Activated CD4-positive, alpha-beta T cell treated with anti-CD3 and anti-CD28 coated beads, Interleukin-10, Interleukin-2, amounts not matched to agents 100 ng/mL and 50 ng/mL, durations not matched to agents 16 hours and 8 hours (primary cell): ENCODE data around the gene GGA1.
"Not testable (repeated sequence)": the region's sequence is repeated elsewhere in the genome, so short reads cannot be mapped to it uniquely, and the experiment has no call there.

ENCODE experiments used
- DNase-seq: peaks from one replicate; pipeline ENCODE4 v3.0.0-alpha.2; 2020

GGA1 gene

DNA sequence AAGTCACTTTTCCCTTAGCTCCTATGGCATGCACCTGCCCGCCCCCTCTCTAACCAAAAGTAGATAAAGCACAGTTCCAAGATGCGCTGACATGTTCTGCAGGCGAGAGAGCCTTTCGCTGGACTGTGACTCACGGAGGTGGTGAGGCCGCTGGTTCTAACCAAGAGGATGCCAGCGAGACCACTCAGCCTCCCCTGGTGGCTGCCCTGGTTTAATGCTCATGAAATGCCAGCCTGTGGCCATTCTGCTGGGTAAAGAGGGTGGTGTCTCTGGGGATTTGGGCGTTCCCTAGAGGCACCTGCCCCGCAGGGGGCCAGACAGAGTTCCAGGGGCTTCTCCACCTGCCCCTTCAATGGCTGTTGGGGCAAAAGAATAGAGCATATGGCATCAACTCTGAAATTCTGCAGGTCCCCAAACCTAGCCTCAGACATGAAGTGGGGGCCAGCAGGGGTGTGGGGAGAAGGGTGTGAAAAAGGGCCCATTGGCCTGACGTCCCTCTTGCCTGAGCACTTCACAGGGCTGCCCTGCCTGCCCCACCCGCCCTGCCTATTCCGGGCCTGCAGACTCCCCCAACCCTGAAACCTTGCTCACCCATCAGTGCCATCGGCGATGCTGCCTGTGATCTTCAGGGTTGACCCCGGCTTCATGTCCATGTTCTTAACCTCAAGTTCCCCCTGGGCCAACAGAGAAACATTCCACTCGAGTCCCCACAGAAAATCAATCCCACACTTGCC, 37.2 kb upstream of the GGA1 start:
- DNase-seq, result no peak

GRCh38 chr22:37571992-37572373, 36.7 kb upstream of the GGA1 start:
- no peak for DNase-seq

DNA sequence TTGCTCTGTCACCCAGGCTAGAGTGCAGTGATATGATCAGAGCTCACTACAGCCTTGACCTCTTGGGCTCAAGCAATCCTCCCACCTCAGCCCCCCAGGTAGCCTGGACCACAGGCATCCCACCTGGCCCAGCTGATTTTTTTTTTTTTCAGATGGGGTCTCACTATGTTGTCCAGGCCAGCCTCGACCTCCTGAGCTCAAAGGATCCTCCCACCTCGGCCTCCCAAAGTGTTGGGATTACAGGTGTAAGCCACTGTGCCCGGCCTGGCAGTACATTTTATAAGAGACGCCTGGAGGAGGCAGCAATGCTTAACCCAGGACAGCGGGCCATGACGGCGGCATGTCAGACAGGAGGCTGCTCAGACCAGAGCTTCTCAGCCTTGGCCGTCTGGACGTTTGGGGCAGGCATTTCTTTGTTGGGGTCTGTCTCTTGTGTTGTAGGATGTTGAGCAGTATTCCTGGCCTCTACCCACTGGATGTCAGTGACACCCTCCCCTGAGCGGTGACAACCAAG, 33.1 kb upstream of the GGA1 start:
- no peak for DNase-seq

DNA sequence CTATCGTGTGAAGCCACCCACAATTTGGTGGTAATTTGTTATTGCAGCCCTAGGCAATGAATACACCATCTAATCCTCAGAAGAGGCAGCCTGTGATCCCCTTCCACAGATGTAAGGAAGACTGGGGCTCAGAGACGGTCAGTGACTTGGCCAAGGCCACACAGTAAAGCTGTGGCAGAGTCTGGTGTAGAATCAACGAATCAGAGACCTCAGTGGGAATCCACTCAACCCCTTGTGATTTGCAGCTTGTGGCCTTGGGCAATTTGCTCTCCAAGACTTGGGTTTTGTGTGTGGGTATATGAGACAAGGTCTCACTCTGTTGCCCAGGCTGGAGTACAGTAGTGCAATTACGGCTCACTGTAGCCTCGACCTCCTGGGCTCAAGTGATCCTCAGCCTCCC, 30.6 kb upstream of the GGA1 start:
- DNase-seq, result no peak

- no peak for DNase-seq
Observed at GRCh38 chr22:37581504-37581903, 27.1 kb upstream of the GGA1 start.

DNA sequence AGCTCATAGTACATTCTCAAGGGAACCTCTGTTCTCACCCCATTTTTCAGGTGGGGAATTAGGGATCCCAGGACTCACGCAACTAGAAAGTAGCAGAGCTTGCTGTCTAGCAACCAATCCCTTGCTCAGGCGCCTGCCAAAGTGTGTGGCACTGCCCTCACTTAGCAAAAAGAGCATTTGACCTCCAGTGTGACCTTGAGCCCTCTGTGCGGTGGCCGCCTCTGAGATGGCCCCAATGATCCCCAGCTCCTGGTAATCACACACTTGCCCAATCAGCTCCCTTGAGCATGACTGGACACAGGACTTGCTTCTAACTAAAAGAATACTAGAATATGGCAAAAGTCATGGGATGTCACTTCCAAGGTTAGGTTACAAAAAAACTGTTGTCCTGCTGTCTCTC, 26.1 kb upstream of the GGA1 start:
- no peak for DNase-seq

DNA sequence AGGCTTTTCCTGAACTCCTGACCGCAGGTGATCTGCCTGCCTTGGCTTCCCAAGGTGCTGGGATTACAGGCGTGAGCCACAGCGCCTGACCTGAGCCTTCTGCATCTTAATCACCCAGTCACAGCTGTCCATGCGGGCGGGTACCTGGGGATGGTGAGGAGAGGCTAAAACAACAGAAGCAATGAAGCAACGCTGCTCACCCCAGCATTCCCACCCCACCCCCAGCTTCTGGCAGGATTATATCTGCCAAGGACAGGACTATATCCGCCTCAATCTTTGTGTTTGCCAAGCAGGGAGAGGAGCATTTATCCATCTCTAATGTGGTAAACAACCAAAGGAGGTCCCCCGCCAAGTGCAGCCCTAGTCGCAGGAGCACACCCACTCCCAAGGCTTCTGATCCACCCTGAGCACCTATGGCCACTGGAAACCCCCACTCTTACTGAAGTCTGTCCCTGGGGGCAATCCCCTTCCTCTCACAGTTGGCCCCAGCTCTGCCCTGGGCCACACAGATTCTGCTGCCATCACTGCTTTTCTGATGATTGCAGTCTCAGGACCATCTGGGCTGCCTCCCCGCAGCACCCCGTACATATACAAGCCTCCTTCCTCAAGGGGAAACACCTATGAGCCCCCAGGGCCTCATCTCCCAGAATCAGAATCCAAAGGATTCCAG, 20.0 kb upstream of the GGA1 start:
- no peak for DNase-seq

GRCh38 chr22:37589636-37590035, 19.0 kb upstream of the GGA1 start:
- no peak for DNase-seq

DNA sequence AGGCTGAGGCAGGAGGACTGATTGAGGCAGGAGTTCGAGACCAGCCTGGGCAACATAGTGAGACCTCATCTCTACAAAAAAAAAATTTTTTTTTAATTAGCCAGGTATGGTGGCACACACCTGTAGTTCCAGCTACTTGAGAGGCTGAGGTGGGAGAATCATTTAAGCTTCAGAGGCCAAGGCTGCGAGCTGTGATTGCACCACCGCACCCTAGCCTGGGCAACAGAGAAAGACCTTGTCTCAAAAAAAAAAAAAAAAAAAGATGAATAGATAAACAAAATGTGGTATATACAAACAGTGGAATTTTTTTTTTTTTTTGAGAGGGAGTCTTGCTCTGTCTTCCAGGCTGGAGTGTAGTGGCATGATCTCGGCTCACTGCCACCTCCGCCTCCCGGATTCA, 17.6 kb upstream of the GGA1 start:
- DNase-seq, result not testable (repeated sequence)

- DNase-seq, result no peak
Observed at GRCh38 chr22:37591823-37592404, 16.7 kb upstream of the GGA1 start.

- no peak for DNase-seq
Observed at GRCh38 chr22:37594237-37594636, 14.4 kb upstream of the GGA1 start.

GRCh38 chr22:37599153-37599552, 9.5 kb upstream of the GGA1 start:
- DNase-seq, result no peak

- DNase-seq, result no peak
Observed at GRCh38 chr22:37601203-37601539, 7.5 kb upstream of the GGA1 start.

GRCh38 chr22:37601540-37602442, 6.8 kb upstream of the GGA1 start:
- DNase-seq, result no peak

DNA sequence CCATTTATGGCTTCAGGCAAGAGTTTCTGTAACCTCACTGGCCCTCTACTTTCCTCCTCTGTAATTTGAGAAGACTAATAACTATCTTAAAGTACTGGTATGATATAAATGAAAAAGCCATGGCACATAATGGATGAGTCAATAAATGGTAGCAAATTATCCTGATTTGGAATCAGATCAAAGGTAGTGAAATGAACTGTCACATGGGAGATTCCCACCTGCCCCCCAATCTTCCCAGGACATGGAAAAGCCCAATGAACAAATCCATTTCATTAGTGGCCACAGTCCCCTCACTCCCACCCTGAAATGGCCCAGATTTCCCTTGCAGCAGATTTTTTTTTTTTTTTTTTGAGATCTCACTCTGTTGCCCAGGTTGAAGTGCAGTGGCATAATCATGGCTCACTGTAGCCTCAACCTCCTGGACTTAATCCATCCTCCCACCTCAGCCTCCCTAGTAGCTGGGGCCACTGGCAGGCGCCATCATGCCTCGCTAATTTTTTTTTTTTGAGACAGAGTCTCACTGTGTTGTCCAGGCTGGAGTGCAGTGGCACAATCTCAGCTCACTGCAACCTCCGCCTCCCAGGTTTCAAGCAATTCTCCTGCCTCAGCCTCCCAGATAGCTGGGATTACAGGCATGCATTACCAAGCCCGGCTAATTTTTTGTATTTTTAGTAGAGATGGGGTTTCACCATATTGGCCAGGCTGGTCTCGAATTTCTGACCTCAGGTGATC, 5.9 kb upstream of the GGA1 start:
- not testable (repeated sequence) for DNase-seq

DNA sequence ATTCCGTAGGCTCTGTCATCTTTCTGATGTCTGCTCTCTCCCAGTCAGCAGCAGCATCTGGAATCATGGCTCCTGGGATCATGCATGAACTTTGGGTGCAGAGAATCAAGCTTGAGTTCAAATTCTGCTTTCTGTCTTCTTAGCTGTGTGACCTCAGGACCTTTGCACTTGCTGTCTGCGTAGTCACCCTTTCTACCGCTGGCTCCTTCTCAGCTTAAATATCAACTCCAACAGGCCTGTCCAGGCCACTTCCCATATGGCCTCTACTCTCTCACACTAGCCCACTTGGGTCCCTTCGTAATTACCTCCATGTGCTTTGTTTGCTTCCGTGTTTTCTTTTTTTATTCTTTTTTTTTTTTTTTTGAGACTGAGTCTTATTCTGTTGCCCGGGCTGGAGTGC, 4.6 kb upstream of the GGA1 start:
- DNase-seq, result no peak

GRCh38 chr22:37604875-37605274, 3.8 kb upstream of the GGA1 start:
- peak; percentile 61 for DNase-seq

GRCh38 chr22:37607010-37607934, 1.4 kb upstream of the GGA1 start:
- peak; percentile 94 for DNase-seq

DNA sequence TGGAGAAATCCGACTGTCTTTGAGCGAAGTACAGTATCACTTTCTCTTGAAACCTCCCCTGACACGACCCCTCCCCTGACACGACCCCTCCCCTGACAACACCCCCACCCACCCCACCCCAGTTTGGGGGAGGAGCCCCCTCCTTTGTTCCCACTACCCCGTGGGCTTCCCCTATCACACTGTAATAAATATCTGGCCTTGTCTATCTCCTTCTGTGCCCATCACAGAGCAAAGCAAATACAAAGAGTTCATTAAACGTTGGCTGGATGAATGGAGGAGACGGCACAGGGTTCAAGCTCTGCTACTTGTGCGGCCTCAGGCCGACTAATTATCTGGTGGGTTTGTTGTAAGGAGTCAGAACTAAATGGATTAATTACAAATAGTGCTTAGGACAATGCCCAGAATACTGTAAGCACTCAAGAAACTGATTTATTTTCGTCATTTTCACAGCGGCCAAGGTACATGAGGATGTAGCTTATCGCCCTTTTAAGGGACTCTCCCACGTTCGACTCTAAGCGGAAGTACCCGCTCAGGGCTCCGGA, 628 bp upstream of the GGA1 start:
- no peak for DNase-seq

- no peak for DNase-seq
Observed at GRCh38 chr22:37609240-37610152, 862 bp downstream of the GGA1 start.
